Keratinocyte (primary cell): ENCODE measurements around the gene CLCA1. TPM values are rescaled to one million over a fixed set of nuclear protein-coding genes. Genes with fewer than 3 reads are reported as not detected.

Source experiments
- DNase-seq: peaks from one replicate; pipeline ENCODE4 v3.0.0-alpha.2; 2011; ENCODE audit warnings: low read depth, missing footprints, low spot score
- FAIRE-seq: peaks from 2 replicates; lab custom pipeline; 2011; peaks lifted over from hg19 to GRCh38; lab: Jason Lieb, UNC
- H2AFZ ChIP-seq: 2 replicates; pipeline ENCODE4 v1.6.0; 2012; ENCODE audit warnings: low read length, control low read depth, inconsistent platforms; ENCODE audit not compliant: control insufficient read depth
- H3K27ac ChIP-seq: 2 replicates; pipeline ENCODE4 v1.5.1; 2011; ENCODE audit warnings: low read length; ENCODE audit not compliant: control insufficient read depth, insufficient read depth
- H3K27me3 ChIP-seq: 3 replicates; pipeline ENCODE4 v1.6.0; 2011; ENCODE audit warnings: low read length; ENCODE audit not compliant: control insufficient read depth, insufficient read depth; ENCODE audit errors: extremely low read depth
- H3K36me3 ChIP-seq, 2 experiments: 2 replicates in 1 of 2; 3 replicates in 1 of 2; pipeline ENCODE4 v1.5.1; 2011; ENCODE audit warnings: low read length in 2 of 2, mild to moderate bottlenecking in 1 of 2; ENCODE audit not compliant: control insufficient read depth in 2 of 2, insufficient read depth in 2 of 2; ENCODE audit errors: extremely low read depth in 1 of 2
- H3K4me1 ChIP-seq: 3 replicates; pipeline ENCODE4 v1.5.1; 2011; ENCODE audit warnings: low read length; ENCODE audit not compliant: control insufficient read depth, insufficient read depth; ENCODE audit errors: extremely low read depth
- H3K4me2 ChIP-seq: 3 replicates; pipeline ENCODE4 v1.6.0; 2011; ENCODE audit warnings: low read depth, low read length; ENCODE audit not compliant: control insufficient read depth, insufficient read depth; ENCODE audit errors: extremely low read depth
- H3K4me3 ChIP-seq, 3 experiments: fragments of 200-600 bp in 1 of 3; sonication (generic) in 1 of 3; 2 replicates in 2 of 3; 3 replicates in 1 of 3; pipeline ENCODE4 v1.5.1; 2011 to 2016; ENCODE audit warnings: low read length in 3 of 3, mild to moderate bottlenecking in 3 of 3, control low read depth in 2 of 3, inconsistent platforms in 1 of 3, low read depth in 1 of 3, mixed read lengths in 1 of 3, mixed run types in 1 of 3, moderate library complexity in 1 of 3; ENCODE audit not compliant: control insufficient read depth in 2 of 3, insufficient read depth in 2 of 3; ENCODE audit errors: extremely low read depth in 1 of 3
- H3K79me2 ChIP-seq: 2 replicates; pipeline ENCODE4 v1.6.0; 2012; ENCODE audit warnings: low read length; ENCODE audit not compliant: control insufficient read depth, insufficient read depth
- H3K9ac ChIP-seq: 3 replicates; pipeline ENCODE4 v1.6.0; 2011; ENCODE audit warnings: low read length; ENCODE audit not compliant: control insufficient read depth, insufficient read depth; ENCODE audit errors: extremely low read depth
- H3K9me1 ChIP-seq: 3 replicates; pipeline ENCODE4 v1.6.0; 2011; ENCODE audit warnings: low read length; ENCODE audit not compliant: control insufficient read depth, insufficient read depth; ENCODE audit errors: extremely low read depth
- H3K9me3 ChIP-seq: 2 replicates; pipeline ENCODE4 v1.5.1; 2012; ENCODE audit warnings: low read depth, low read length; ENCODE audit not compliant: control insufficient read depth
- H4K20me1 ChIP-seq: 3 replicates; pipeline ENCODE4 v1.6.0; 2011; ENCODE audit warnings: low read length; ENCODE audit not compliant: control insufficient read depth, insufficient read depth; ENCODE audit errors: extremely low read depth
- CTCF ChIP-seq, 3 experiments: IDR thresholded peaks in 1 of 3; conservative IDR thresholded peaks in 1 of 3; optimal IDR thresholded peaks in 1 of 3; 2 replicates in 2 of 3; 3 replicates in 1 of 3; pipeline versions ENCODE3 to v1.5.1; 2011; ENCODE audit warnings: low read length in 3 of 3, mild to moderate bottlenecking in 3 of 3, moderate library complexity in 2 of 3, control low read depth in 1 of 3, inconsistent platforms in 1 of 3; ENCODE audit not compliant: insufficient read depth in 2 of 3; ENCODE audit errors: extremely low read depth in 1 of 3
- EZH2 ChIP-seq: IDR thresholded peaks from one replicate; pipeline ENCODE4 v1.6.1; 2012; ENCODE audit warnings: inconsistent platforms, mild to moderate bottlenecking, low read length, moderate library complexity
- dilution Hi-C: fragments of 300-500 bp; cut with MboI; formaldehyde crosslinking; loops from one replicate; pipeline ENCODE4 v1.7.0; 2020; ENCODE audit warnings: low sequenced_read_pairs; ENCODE audit not compliant: extremely low pct_ligation_motif_present
- polyA plus RNA-seq, 5 experiments: library from polyadenylated mRNA; depleted of rRNA in 3 of 5; stranded (reverse) in 3 of 5; stranded (forward) in 1 of 5; unstranded in 1 of 5; fragments of >200 nt; gene quantifications; 1 replicate in 1 of 5; 2 replicates in 3 of 5; 3 replicates in 1 of 5; pipeline versions ENCODE4 v1.2.1 to v1.2.3, GENCODE V29; 2011 to 2012; ENCODE audit warnings: missing spikeins in 2 of 5, low read depth in 1 of 5, low replicate concordance in 1 of 5

The CLCA1 gene
- polyA plus RNA-seq, 1 donor (not counting 4 experiments of a cell fraction or from before 2014, with no cell fraction given): 0.04 TPM

- Histone ChIP-seq H3K4me2 (no peak overlapping the region), H2AFZ (no peak overlapping the region), H3K9me3 (no peaks in the 10 kb centered on the region), H3K4me3 (no peak overlapping the region), H4K20me1 (no peaks in the 10 kb centered on the region), H3K9ac (no peak overlapping the region), H3K79me2 (no peaks in the 10 kb centered on the region), H3K36me3 (peaks cover 0 to 2% of the 10 kb centered on the region in 2 experiments), H3K4me1 (no peaks in the 10 kb centered on the region), H3K27ac (no peak overlapping the region), H3K9me1 (no peaks in the 10 kb centered on the region), H3K27me3 (no peaks in the 10 kb centered on the region)
- DNase-seq (no peak), FAIRE-seq (no peak)
- dilution Hi-C loops: no loop called here
- no peak for TF ChIP-seq CTCF (optimal IDR thresholded peaks at IDR 0.05 in 1 of 3, IDR thresholded peaks at IDR 0.05 in 1 of 3, conservative IDR thresholded peaks at IDR 0.05 in 1 of 3; ENCODE audit: extremely low read depth in 1 of 3, insufficient read depth in 2 of 3, low read length in 3 of 3)
- no peak for TF ChIP-seq EZH2
Observed at GRCh38 chr1:86460998-86461397, 7.7 kb upstream of the CLCA1 start.

GRCh38 chr1:86461482-86461881 is 7.2 kb upstream of the CLCA1 start:
- Histone ChIP-seq H3K9me3 (no peaks in the 10 kb centered on the region), H3K9me1 (no peaks in the 10 kb centered on the region), H3K27ac (no peak overlapping the region), H2AFZ (no peak overlapping the region), H3K4me3 (no peak overlapping the region), H3K9ac (no peak overlapping the region), H3K4me2 (no peak overlapping the region), H3K36me3 (peaks cover 0 to 2% of the 10 kb centered on the region in 2 experiments), H3K79me2 (no peaks in the 10 kb centered on the region), H4K20me1 (no peaks in the 10 kb centered on the region), H3K27me3 (no peaks in the 10 kb centered on the region), H3K4me1 (no peaks in the 10 kb centered on the region)
- TF ChIP-seq EZH2: no peak
- no peak for DNase-seq
- dilution Hi-C loops: no loop called here
- FAIRE-seq: no peak

GRCh38 chr1:86464819-86465218 is 3.9 kb upstream of the CLCA1 start:
- no peak for DNase-seq
- FAIRE-seq: no peak
- TF ChIP-seq CTCF (optimal IDR thresholded peaks at IDR 0.05 in 1 of 3, IDR thresholded peaks at IDR 0.05 in 1 of 3, conservative IDR thresholded peaks at IDR 0.05 in 1 of 3; ENCODE audit: extremely low read depth in 1 of 3, insufficient read depth in 2 of 3, low read length in 3 of 3) (no peak), EZH2 (no peak)

More at GRCh38 chr1:86464819-86465218, 3.9 kb upstream of the CLCA1 start:
- no peaks in the 10 kb centered on the region for H3K4me1 ChIP-seq
- H3K9me1 ChIP-seq: no peaks in the 10 kb centered on the region
- no peak overlapping the region for H3K4me3 ChIP-seq
- no peaks in the 10 kb centered on the region for H3K79me2 ChIP-seq
- H4K20me1 ChIP-seq: no peaks in the 10 kb centered on the region
- no peaks in the 10 kb centered on the region for H3K36me3 ChIP-seq
- H3K9ac ChIP-seq: no peak overlapping the region
- no peaks in the 10 kb centered on the region for H3K9me3 ChIP-seq
- H3K27me3 ChIP-seq: no peaks in the 10 kb centered on the region
- no peak overlapping the region for H3K27ac ChIP-seq
- dilution Hi-C loops: no loop called here
- H2AFZ ChIP-seq: no peak overlapping the region
- no peak overlapping the region for H3K4me2 ChIP-seq
